Measurements from ENCODE around the gene C19orf12. TPM values are rescaled to one million over a fixed set of nuclear protein-coding genes. Genes with fewer than 3 reads are reported as not detected.

Gene C19orf12
- total and polyA plus RNA-seq, 2 of the 13 experiments (the other 11 are each of a cell fraction or from before 2014, with no cell fraction given): 17.7 to 34.4 TPM

GRCh38 chr19:29664753-29665214 is 50.3 kb downstream of the C19orf12 start:
- ATAC-seq: peak; percentile 20
- intact Hi-C loops (cut with micrococcal nuclease; ENCODE audit: unreplicated experiment): loop anchor here (2.0 kb wide), 1 partner anchor 54 kb away; no protein-coding TSS in a partner anchor
- 0 out of 2 replicates have a peak overlapping the region, but pooled peaks have one; percentile 33 for H3K9ac ChIP-seq (ENCODE audit: insufficient read depth, low read depth, low read length)
- 0 out of 2 replicates have a peak, but pooled peaks have one; percentile 14 for TF ChIP-seq ARID5B (CRISPR knock-in tag; IDR thresholded peaks at IDR 0.05)
- no peak for TF ChIP-seq RARG (CRISPR knock-in tag; IDR thresholded peaks at IDR 0.05; ENCODE audit: low read depth)
- no peak for TF ChIP-seq FLYWCH1 (CRISPR knock-in tag; IDR thresholded peaks at IDR 0.05)
- 0 out of 2 replicates have a peak, but pooled peaks have one; percentile 10 for TF ChIP-seq AHR (CRISPR knock-in tag; IDR thresholded peaks at IDR 0.05)
- TF ChIP-seq ZNF333 (CRISPR knock-in tag; IDR thresholded peaks at IDR 0.05; ENCODE audit: borderline replicate concordance): no peak
- TF ChIP-seq NR2F1 (CRISPR knock-in tag; IDR thresholded peaks at IDR 0.05): 0 out of 4 replicates have a peak, but pooled peaks of 1 of the 2 experiments have one; percentile 12
- 0 out of 2 replicates have a peak, but pooled peaks have one; percentile 1 for TF ChIP-seq ZBTB7B (CRISPR knock-in tag; IDR thresholded peaks at IDR 0.05)
- no peak for TF ChIP-seq ZBTB2 (CRISPR knock-in tag; IDR thresholded peaks at IDR 0.05; ENCODE audit: low read depth)
- no peak for TF ChIP-seq ZNF3 (CRISPR knock-in tag; IDR thresholded peaks at IDR 0.05)
- TF ChIP-seq ZNF577 (CRISPR knock-in tag; IDR thresholded peaks at IDR 0.05; ENCODE audit: borderline replicate concordance, low read depth): no peak
- no peak for TF ChIP-seq ARID3A (IDR thresholded peaks at IDR 0.05; ENCODE audit: low read depth, low read length)
- TF ChIP-seq ZNF564 (CRISPR knock-in tag; IDR thresholded peaks at IDR 0.05): no peak
- 0 out of 2 replicates have a peak, but pooled peaks have one; percentile 17 for TF ChIP-seq ZNF770 (CRISPR knock-in tag; IDR thresholded peaks at IDR 0.05)
- no peak for TF ChIP-seq GATAD2A (CRISPR knock-in tag; IDR thresholded peaks at IDR 0.05)

More at GRCh38 chr19:29664753-29665214, 50.3 kb downstream of the C19orf12 start:
- Histone ChIP-seq H3K79me2 (ENCODE audit: insufficient read depth, low read length) (no peaks in the 10 kb centered on the region), H4K20me1 (ENCODE audit: insufficient read depth, low read length) (peaks cover 5% of the 10 kb centered on the region; the same call in 1 of the 2 replicates), H2AFZ (ENCODE audit: low read length) (no peak overlapping the region), H3K4me3 (replicated peaks in 1 of 3; ENCODE audit: insufficient read depth in 1 of 3, low read depth in 2 of 3, low read length in 3 of 3) (peak overlapping the region; percentile 59 to 90 (median 68); a peak in 5 of 6 replicates), H3K36me3 (replicated peaks in 1 of 2; ENCODE audit: control insufficient read depth in 1 of 2, insufficient read depth in 2 of 2, low read length in 2 of 2) (no peaks in the 10 kb centered on the region), H3K27ac (ENCODE audit: extremely low read length, insufficient read depth, low read length) (no peak overlapping the region), H3K4me1 (ENCODE audit: insufficient read depth, low read length) (peaks cover 54% of the 10 kb centered on the region), H3K9me3 (ENCODE audit: low read length) (no peaks in the 10 kb centered on the region), H3K27me3 (ENCODE audit: control insufficient read depth in 1 of 2, insufficient read depth in 2 of 2, low read length in 2 of 2) (peaks cover 10 to 20% of the 10 kb centered on the region in 2 experiments; a peak in 4 of 5 replicates), H3K4me2 (ENCODE audit: low read depth, low read length) (peak overlapping the region; percentile 91)
- no TSS peak for BruUV-seq (replicated peaks)
- POLR2A ChIA-PET: interaction anchor here (1.2 to 4.1 kb wide), 3 partner anchors 50 to 59 kb away, joined by 4 to 32 read pairs (median 7); partner anchors contain the start of genes C19orf12 and POP4
- 21% methylated on average over 14 of the region's 22 CpGs for WGBS (ENCODE audit: low lambda C conversion rate)
- in situ Hi-C loops (cut with HindIII; ENCODE audit: extremely low pct_ligation_motif_present, low pct_unique_long_range_greater_than_20kb): no loop called here
- CTCF ChIA-PET (ENCODE audit: low intra/inter-chr PET ratio, low total read pairs): no interaction called here
- no peak for FAIRE-seq
- no peak for DNase-seq (ENCODE audit: low spot score)
